ENCODE data around the gene SLC6A13. TPM values are rescaled to one million over a fixed set of nuclear protein-coding genes. Genes with fewer than 3 reads are reported as not detected.

The SLC6A13 gene
- polyA plus RNA-seq, 1 donor (not counting 4 experiments of a cell fraction or from before 2014, with no cell fraction given): 0.33 TPM

- dilution Hi-C loops (cut with MboI; ENCODE audit: extremely low pct_ligation_motif_present, low sequenced_read_pairs): no loop called here
- Histone ChIP-seq H3K9me3 (ENCODE audit: control insufficient read depth, low read depth, low read length) (no peaks in the 10 kb centered on the region), H3K79me2 (ENCODE audit: control insufficient read depth, insufficient read depth, low read length) (no peaks in the 10 kb centered on the region), H4K20me1 (ENCODE audit: control insufficient read depth, extremely low read depth, insufficient read depth, low read length) (no peaks in the 10 kb centered on the region), H3K4me3 (ENCODE audit: control insufficient read depth in 2 of 3, extremely low read depth in 1 of 3, insufficient read depth in 2 of 3, low read depth in 1 of 3, low read length in 3 of 3) (no peak overlapping the region), H2AFZ (ENCODE audit: control insufficient read depth, low read length) (no peak overlapping the region), H3K9ac (ENCODE audit: control insufficient read depth, extremely low read depth, insufficient read depth, low read length) (no peak overlapping the region), H3K27ac (ENCODE audit: control insufficient read depth, insufficient read depth, low read length) (no peak overlapping the region), H3K4me1 (ENCODE audit: control insufficient read depth, extremely low read depth, insufficient read depth, low read length) (no peaks in the 10 kb centered on the region), H3K9me1 (ENCODE audit: control insufficient read depth, extremely low read depth, insufficient read depth, low read length) (no peaks in the 10 kb centered on the region), H3K4me2 (ENCODE audit: control insufficient read depth, extremely low read depth, insufficient read depth, low read depth, low read length) (no peak overlapping the region), H3K36me3 (ENCODE audit: control insufficient read depth in 2 of 2, extremely low read depth in 1 of 2, insufficient read depth in 2 of 2, low read length in 2 of 2) (no peaks in the 10 kb centered on the region), H3K27me3 (ENCODE audit: control insufficient read depth, extremely low read depth, insufficient read depth, low read length) (peaks cover 9% of the 10 kb centered on the region)
- DNase-seq (ENCODE audit: low read depth, low spot score): no peak
- TF ChIP-seq CTCF (optimal IDR thresholded peaks at IDR 0.05 in 1 of 3, IDR thresholded peaks at IDR 0.05 in 1 of 3, conservative IDR thresholded peaks at IDR 0.05 in 1 of 3; ENCODE audit: extremely low read depth in 1 of 3, insufficient read depth in 2 of 3, low read length in 3 of 3): no peak
- TF ChIP-seq EZH2 (IDR thresholded peaks at IDR 0.05; ENCODE audit: low read length): no peak
- FAIRE-seq: no peak
Observed at GRCh38 chr12:253116-253831, 9.4 kb downstream of the SLC6A13 start.

GRCh38 chr12:252636-253035 is 10.0 kb downstream of the SLC6A13 start:
- no peak for FAIRE-seq
- H3K4me1 ChIP-seq (ENCODE audit: control insufficient read depth, extremely low read depth, insufficient read depth, low read length): no peaks in the 10 kb centered on the region
- no peaks in the 10 kb centered on the region for H3K79me2 ChIP-seq (ENCODE audit: control insufficient read depth, insufficient read depth, low read length)
- dilution Hi-C loops (cut with MboI; ENCODE audit: extremely low pct_ligation_motif_present, low sequenced_read_pairs): no loop called here
- no peaks in the 10 kb centered on the region for H3K9me1 ChIP-seq (ENCODE audit: control insufficient read depth, extremely low read depth, insufficient read depth, low read length)
- no peaks in the 10 kb centered on the region for H3K36me3 ChIP-seq (ENCODE audit: control insufficient read depth in 2 of 2, extremely low read depth in 1 of 2, insufficient read depth in 2 of 2, low read length in 2 of 2)
- no peak overlapping the region for H3K27ac ChIP-seq (ENCODE audit: control insufficient read depth, insufficient read depth, low read length)
- no peak overlapping the region for H3K4me3 ChIP-seq (ENCODE audit: control insufficient read depth in 2 of 3, extremely low read depth in 1 of 3, insufficient read depth in 2 of 3, low read depth in 1 of 3, low read length in 3 of 3)
- H3K9me3 ChIP-seq (ENCODE audit: control insufficient read depth, low read depth, low read length): no peaks in the 10 kb centered on the region
- H3K4me2 ChIP-seq (ENCODE audit: control insufficient read depth, extremely low read depth, insufficient read depth, low read depth, low read length): no peak overlapping the region
- no peak overlapping the region for H2AFZ ChIP-seq (ENCODE audit: control insufficient read depth, low read length)
- no peak for TF ChIP-seq EZH2 (IDR thresholded peaks at IDR 0.05; ENCODE audit: low read length)
- no peak for TF ChIP-seq CTCF (optimal IDR thresholded peaks at IDR 0.05 in 1 of 3, IDR thresholded peaks at IDR 0.05 in 1 of 3, conservative IDR thresholded peaks at IDR 0.05 in 1 of 3; ENCODE audit: extremely low read depth in 1 of 3, insufficient read depth in 2 of 3, low read length in 3 of 3)
- H4K20me1 ChIP-seq (ENCODE audit: control insufficient read depth, extremely low read depth, insufficient read depth, low read length): no peaks in the 10 kb centered on the region
- peaks cover 6% of the 10 kb centered on the region for H3K27me3 ChIP-seq (ENCODE audit: control insufficient read depth, extremely low read depth, insufficient read depth, low read length)
- H3K9ac ChIP-seq (ENCODE audit: control insufficient read depth, extremely low read depth, insufficient read depth, low read length): no peak overlapping the region
- no peak for DNase-seq (ENCODE audit: low read depth, low spot score)

All from keratinocyte (primary cell).